GM12878 (cell line): Measurements from ENCODE around the gene MTA3. TPM values are rescaled to one million over a fixed set of nuclear protein-coding genes. Genes with fewer than 3 reads are reported as not detected.

Source experiments
- ATAC-seq: fragments of 200-7000 bp; cut with Tn5 transposase; 3 replicates; pipeline ENCODE4 v1.9.1; 2020; ENCODE audit warnings: mild to moderate bottlenecking, moderate library complexity
- BruUV-seq: library from RNA; stranded (reverse); fragments of 400-500 nt; replicated peaks from 2 replicates; lab custom pipeline; 2021; lab: Mats Ljungman, UMichigan
- CTCF ChIA-PET: fragments of 300-600 bp; sonication (Branson Sonifier 250); formaldehyde crosslinking; extraction: SDS; loops from one replicate; lab custom pipeline; 2021; ENCODE audit warnings: inconsistent platforms; lab: Yijun Ruan, JAX
- POLR2A ChIA-PET: fragments of 350-600 bp; formaldehyde crosslinking; extraction: SDS; loops from one replicate; lab custom pipeline; 2021; ENCODE audit warnings: inconsistent platforms; lab: Charles Lee
- RAD21 ChIA-PET: fragments of 300-600 bp; sonication (Branson Sonifier 250); formaldehyde crosslinking; loops from one replicate; lab custom pipeline; 2023; ENCODE audit warnings: antibody characterized with exemption; ENCODE audit not compliant: unreplicated experiment; lab: Charles Lee
- SMC1A ChIA-PET: fragments of 300-600 bp; sonication (Branson Sonifier 250); formaldehyde crosslinking; loops from one replicate; lab custom pipeline; 2023; ENCODE audit not compliant: unreplicated experiment, uncharacterized antibody; lab: Charles Lee
- DNase-seq: peaks from one replicate; pipeline ENCODE4 v3.0.0-alpha.2; 2011; ENCODE audit warnings: low read depth, low spot score
- FAIRE-seq: peaks from 3 replicates; lab custom pipeline; 2011; peaks lifted over from hg19 to GRCh38; lab: Jason Lieb, UNC
- H2AFZ ChIP-seq: 2 replicates; pipeline ENCODE4 v1.6.0; 2011; ENCODE audit warnings: low read depth, low read length, control low read depth; ENCODE audit not compliant: control insufficient read depth
- H3K27ac ChIP-seq: 2 replicates; pipeline ENCODE4 v1.5.1; 2011; ENCODE audit warnings: control low read depth; ENCODE audit not compliant: control insufficient read depth, insufficient read depth
- H3K27me3 ChIP-seq, 2 experiments: replicated peaks in 1 of 2; 2 replicates each; pipeline versions ENCODE4 v1.6.0 to v1.6.1; 2011; ENCODE audit warnings: low read length in 1 of 2; ENCODE audit not compliant: control insufficient read depth in 2 of 2, insufficient read depth in 2 of 2
- H3K36me3 ChIP-seq, 2 experiments: 2 replicates each; pipeline ENCODE4 v1.5.1; 2011; ENCODE audit warnings: low read length in 1 of 2; ENCODE audit not compliant: control insufficient read depth in 2 of 2, insufficient read depth in 2 of 2
- H3K4me1 ChIP-seq: 2 replicates; pipeline ENCODE4 v1.6.1; 2011; ENCODE audit warnings: mild to moderate bottlenecking, low read length, moderate library complexity, mixed read lengths; ENCODE audit not compliant: control insufficient read depth, insufficient read depth
- H3K4me2 ChIP-seq: 2 replicates; pipeline ENCODE4 v1.6.0; 2011; ENCODE audit warnings: control low read depth; ENCODE audit not compliant: control insufficient read depth, insufficient read depth
- H3K4me3 ChIP-seq: fragments of 200-600 bp; sonication (generic); 2 replicates; pipeline ENCODE4 v1.5.1; 2016
- H3K79me2 ChIP-seq: 2 replicates; pipeline ENCODE4 v1.6.0; 2011; ENCODE audit warnings: low read length; ENCODE audit not compliant: control insufficient read depth, insufficient read depth
- H3K9ac ChIP-seq: 2 replicates; pipeline ENCODE4 v1.8.0; 2011; ENCODE audit warnings: low read length, control low read depth, mixed read lengths; ENCODE audit not compliant: control insufficient read depth, insufficient read depth
- H3K9me3 ChIP-seq: replicated peaks from 3 replicates; pipeline ENCODE4 v1.5.1; 2011; ENCODE audit warnings: mild to moderate bottlenecking, low read length; ENCODE audit not compliant: control insufficient read depth, insufficient read depth
- H4K20me1 ChIP-seq: 2 replicates; pipeline ENCODE4 v1.6.0; 2011; ENCODE audit not compliant: control insufficient read depth, insufficient read depth
- ATF7 ChIP-seq: fragments of 450-650 bp; IDR thresholded peaks from 2 replicates; pipeline ENCODE4 v1.6.1; 2016; ENCODE audit warnings: low read depth, mild to moderate bottlenecking
- CREB1 ChIP-seq: IDR thresholded peaks from 2 replicates; pipeline ENCODE4 v1.6.1; 2012; ENCODE audit warnings: low read depth, mild to moderate bottlenecking, inconsistent platforms
- ESRRA ChIP-seq: IDR thresholded peaks from 2 replicates; pipeline ENCODE4 v1.6.1; 2012; ENCODE audit warnings: mild to moderate bottlenecking, low read length, improper control_type of control experiment
- GABPA ChIP-seq: IDR thresholded peaks from 2 replicates; pipeline ENCODE4 v1.6.1; 2014; ENCODE audit warnings: antibody characterized with exemption, low read depth, mild to moderate bottlenecking, inconsistent platforms
- HCFC1 ChIP-seq: fragments of 150-350 bp; IDR thresholded peaks from 2 replicates; pipeline ENCODE4 v1.6.1; 2014; ENCODE audit warnings: low read length
- JUNB ChIP-seq: IDR thresholded peaks from 2 replicates; pipeline ENCODE4 v1.6.1; 2016; ENCODE audit warnings: antibody characterized with exemption, mild to moderate bottlenecking
- LARP7 ChIP-seq: fragments of 450-650 bp; IDR thresholded peaks from 2 replicates; pipeline ENCODE4 v1.6.1; 2017; ENCODE audit warnings: mild to moderate bottlenecking
- MAX ChIP-seq: IDR thresholded peaks from 2 replicates; pipeline ENCODE4 v1.6.1; 2012; ENCODE audit warnings: low read depth, low read length, improper control_type of control experiment
- MTA3 ChIP-seq: IDR thresholded peaks from 2 replicates; pipeline ENCODE4 v1.6.1; 2012; ENCODE audit warnings: low read length, inconsistent platforms, borderline replicate concordance
- RAD21 ChIP-seq: IDR thresholded peaks from 2 replicates; pipeline ENCODE4 v1.6.1; 2011; ENCODE audit warnings: mild to moderate bottlenecking, low read depth, low read length, moderate library complexity; ENCODE audit not compliant: insufficient read depth
- RBBP5 ChIP-seq: fragments of 200-600 bp; sonication (generic); conservative IDR thresholded peaks from 2 replicates; pipeline ENCODE4 v1.6.1; 2016
- SMC3 ChIP-seq: IDR thresholded peaks from 2 replicates; pipeline ENCODE4 v1.6.1; 2011; ENCODE audit warnings: low read length, improper control_type of control experiment, borderline replicate concordance
- SPI1 ChIP-seq: IDR thresholded peaks from 2 replicates; pipeline ENCODE4 v1.6.1; 2011; ENCODE audit warnings: low read depth, mild to moderate bottlenecking, low read length, moderate library complexity, borderline replicate concordance; ENCODE audit not compliant: insufficient read depth
- TAF1 ChIP-seq: IDR thresholded peaks from 2 replicates; pipeline ENCODE4 v1.6.1; 2011; ENCODE audit warnings: mild to moderate bottlenecking, low read depth, low read length, borderline replicate concordance
- YBX1 ChIP-seq: fragments of 450-650 bp; IDR thresholded peaks from 2 replicates; pipeline ENCODE4 v1.6.1; 2016; ENCODE audit warnings: antibody characterized with exemption
- WGBS: methylation state at CpG from one replicate; pipeline ENCODE4 v1.1.6; 2016; ENCODE audit warnings: low lambda C conversion rate; ENCODE audit not compliant: insufficient replicate concordance, insufficient coverage; ENCODE audit errors: missing lambda C conversion rate; 5-methylcytosine and 5-hydroxymethylcytosine counted together
- in situ Hi-C: fragments of 300-500 bp; cut with MboI; formaldehyde crosslinking; loops from 9 replicates; pipeline ENCODE4 v1.14.3; 2018; ENCODE audit warnings: mixed read lengths
- intact Hi-C: fragments of 100-400 bp; cut with micrococcal nuclease; formaldehyde crosslinking; loops from one replicate; pipeline ENCODE4 v1.14.2; 2022; ENCODE audit not compliant: unreplicated experiment
- polyA plus RNA-seq, 11 experiments: library from polyadenylated mRNA; depleted of rRNA in 4 of 11; unstranded in 6 of 11; stranded (reverse) in 5 of 11; fragments of >200 nt; fragmentation: Nextera tagmentation in 4 of 11; fragmentation: Illumina TruSeq in 1 of 11; extraction: Ambion mirVana in 4 of 11; extraction: Trizol in 1 of 11; gene quantifications; 1 replicate in 1 of 11; 2 replicates in 10 of 11; pipeline versions ENCODE4 v1.2.1 to v1.2.3, GENCODE V29; 2011 to 2016; ENCODE audit warnings: inconsistent platforms in 2 of 11, missing spikeins in 2 of 11, low read depth in 1 of 11
- total RNA-seq, 4 experiments: library from RNA; depleted of rRNA in 3 of 4; stranded (reverse); fragments of >200 nt in 3 of 4; fragmentation: Illumina TruSeq in 1 of 4; extraction: Trizol in 1 of 4; gene quantifications; 2 replicates each; pipeline versions ENCODE4 v1.2.1 to v1.2.3, GENCODE V29; 2013 to 2021

The MTA3 gene
- total and polyA plus RNA-seq, 10 of the 15 experiments (the other 5 are each of a cell fraction or from before 2014, with no cell fraction given) = 17.6 to 45.5 (median 26.5) TPM

- peaks cover 0 to 5% of the 10 kb centered on the region in 2 experiments; a peak in 1 of 4 replicates for H3K36me3 ChIP-seq
- ChIA-PET POLR2A (interaction anchor here (0.7 to 1.2 kb wide), 4 partner anchors 27 to 153 kb away, joined by 3 to 11 read pairs (median 3); no protein-coding TSS in a partner anchor), SMC1A (interaction anchor here (0.8 to 4.0 kb wide), 32 partner anchors 9 to 357 kb away, joined by 3 to 62 read pairs (median 6); partner anchors contain the start of gene KCNG3), CTCF (interaction anchor here (0.6 to 3.8 kb wide), 47 partner anchors 8 to 281 kb away, joined by 3 to 75 read pairs (median 6); partner anchors contain the start of genes HAAO and KCNG3), RAD21 (interaction anchor here (0.7 to 2.4 kb wide), 34 partner anchors 9 to 568 kb away, joined by 3 to 25 read pairs (median 5); partner anchors contain the start of genes HAAO and KCNG3)
- H3K79me2 ChIP-seq = peaks cover 2% of the 10 kb centered on the region
- no peak overlapping the region for H3K9ac ChIP-seq
- no peak for DNase-seq
- TF ChIP-seq ESRRA = no peak
- peak; percentile 20; the same call in 1 of the 2 replicates for TF ChIP-seq SPI1
- TF ChIP-seq HCFC1 = no peak
- no peak for TF ChIP-seq YBX1
- H3K27ac ChIP-seq = no peak overlapping the region; the same call in 1 of the 2 replicates
- H3K4me1 ChIP-seq = peaks cover 3% of the 10 kb centered on the region; the same call in 1 of the 2 replicates
- H2AFZ ChIP-seq = 0 out of 2 replicates have a peak overlapping the region, but pooled peaks have one; percentile 9
- no peaks in the 10 kb centered on the region for H4K20me1 ChIP-seq
- in situ Hi-C loops (loop anchor here (5.0 to 25.0 kb wide), 2 partner anchors 167 to 802 kb away; no protein-coding TSS in a partner anchor), intact Hi-C loops (loop anchor here (1.0 to 2.0 kb wide), 3 partner anchors 151 to 303 kb away; partner anchors contain the start of gene COX7A2L)
- H3K4me2 ChIP-seq = no peak overlapping the region
- FAIRE-seq = no peak
- no peak overlapping the region for H3K4me3 ChIP-seq
- ATAC-seq = peak; percentile 77
- H3K27me3 ChIP-seq = no peaks in the 10 kb centered on the region
- BruUV-seq = TSS peak; percentile 9
- 81% methylated on average over 3 of the region's 3 CpGs for WGBS
- no peaks in the 10 kb centered on the region for H3K9me3 ChIP-seq
These were observed 95.4 kb downstream of the MTA3 start for GRCh38 chr2:42663828-42664227.

GRCh38 chr2:42673989-42674579 is 105.7 kb downstream of the MTA3 start:
- 100% methylated on average over 1 of the region's 1 CpG for WGBS
- ChIA-PET CTCF (interaction anchor here (1.4 to 1.9 kb wide), 2 partner anchors 10 to 35 kb away, joined by 4 to 13 read pairs; no protein-coding TSS in a partner anchor), SMC1A (interaction anchor here (1.6 to 3.2 kb wide), 2 partner anchors 10 to 16 kb away, joined by 6 to 15 read pairs; no protein-coding TSS in a partner anchor), RAD21 (interaction anchor here (1.0 to 1.4 kb wide), 3 partner anchors 9 to 16 kb away, joined by 3 read pairs; no protein-coding TSS in a partner anchor), POLR2A (no interaction called here)
- DNase-seq (no peak), FAIRE-seq (peak; percentile 18), ATAC-seq (no peak)
- H3K36me3 ChIP-seq = peaks cover 0 to 5% of the 10 kb centered on the region in 2 experiments; a peak in 1 of 4 replicates
- in situ Hi-C loops = loop anchor here (25.0 kb wide), 1 partner anchor 812 kb away; no protein-coding TSS in a partner anchor
- no peaks in the 10 kb centered on the region for H3K79me2 ChIP-seq
- intact Hi-C loops = no loop called here
- TF ChIP-seq SMC3 (no peak), MAX (no peak), MTA3 (no peak), CREB1 (no peak), RAD21 (no peak), GABPA (no peak), ATF7 (no peak), TAF1 (no peak), JUNB (no peak), RBBP5 (no peak), LARP7 (no peak)
- no TSS peak for BruUV-seq
- H3K27ac ChIP-seq = no peak overlapping the region
- no peak overlapping the region for H3K9ac ChIP-seq
- no peaks in the 10 kb centered on the region for H3K27me3 ChIP-seq
- H3K4me3 ChIP-seq = no peak overlapping the region
- no peaks in the 10 kb centered on the region for H4K20me1 ChIP-seq
- H2AFZ ChIP-seq = no peak overlapping the region
- no peak overlapping the region for H3K4me2 ChIP-seq
- H3K9me3 ChIP-seq = no peaks in the 10 kb centered on the region
- H3K4me1 ChIP-seq = no peaks in the 10 kb centered on the region
